A549 (cell line): ENCODE results near the gene TNIP2. TPM values are rescaled to one million over a fixed set of nuclear protein-coding genes. Genes with fewer than 3 reads are reported as not detected.

Source experiments
- ATAC-seq, 2 experiments: fragments of 200-7000 bp in 1 of 2; fragments of >200 bp in 1 of 2; cut with Nextera tagmentation in 1 of 2; cut with Tn5 transposase in 1 of 2; 3 replicates each; pipeline versions ENCODE4 v1.8.0 to v1.9.1; 2018 to 2020; ENCODE audit warnings: mild to moderate bottlenecking in 1 of 2, moderate library complexity in 1 of 2
- CTCF ChIA-PET: fragments of 300-600 bp; sonication (Branson Sonifier 250); formaldehyde crosslinking; extraction: SDS; loops from one replicate; lab custom pipeline; 2021; ENCODE audit warnings: antibody characterized with exemption, inconsistent platforms; lab: Yijun Ruan, JAX
- POLR2A ChIA-PET: fragments of 350-600 bp; formaldehyde crosslinking; extraction: SDS; loops from one replicate; lab custom pipeline; 2021; ENCODE audit warnings: antibody characterized with exemption, inconsistent platforms; lab: Yijun Ruan, JAX
- DNase-seq, 2 experiments: peaks; one replicate each; pipeline versions ENCODE4 v3.0.0 to v3.0.0-alpha.2; 2011 to 2016; ENCODE audit warnings: low read depth in 1 of 2, low spot score in 1 of 2
- FAIRE-seq: peaks from 2 replicates; lab custom pipeline; 2011; peaks lifted over from hg19 to GRCh38; lab: Jason Lieb, UNC
- H3K27ac ChIP-seq, 2 experiments: fragments of >200 bp; sonication (Bioruptor Twin); formaldehyde crosslinking; 3 replicates each; pipeline ENCODE4 v1.5.1; 2016 to 2017
- H3K4me1 ChIP-seq: fragments of >200 bp; sonication (Bioruptor Twin); formaldehyde crosslinking; 3 replicates; pipeline ENCODE4 v1.6.1; 2016
- H3K4me2 ChIP-seq: fragments of >200 bp; sonication (Bioruptor Twin); formaldehyde crosslinking; 3 replicates; pipeline ENCODE4 v1.6.1; 2016
- H3K4me3 ChIP-seq: fragments of >200 bp; sonication (Bioruptor Twin); formaldehyde crosslinking; 3 replicates; pipeline ENCODE4 v1.5.1; 2016
- H3K9me3 ChIP-seq: fragments of >200 bp; sonication (Bioruptor Twin); formaldehyde crosslinking; 3 replicates; pipeline ENCODE4 v1.6.1; 2016
- CBX2 ChIP-seq: fragments of 200-600 bp; sonication (generic); IDR thresholded peaks from 2 replicates; pipeline ENCODE4 v1.6.1; 2016; ENCODE audit warnings: low read depth, mild to moderate bottlenecking, borderline replicate concordance
- CHD2 ChIP-seq: fragments of 150-350 bp; IDR thresholded peaks from 2 replicates; pipeline ENCODE4 v1.6.1; 2014; ENCODE audit warnings: low read length; ENCODE audit not compliant: partially characterized antibody
- FOSB ChIP-seq: fragments of 250-450 bp; sonication (Bioruptor Pico); IDR thresholded peaks from 2 replicates; pipeline ENCODE4 v1.5.0; 2020; ENCODE audit warnings: mild to moderate bottlenecking, moderate library complexity
- FOSL2 ChIP-seq, 2 experiments: fragments of 450-650 bp in 1 of 2; fragments of >200 bp in 1 of 2; sonication (Bioruptor Twin) in 1 of 2; formaldehyde crosslinking; IDR thresholded peaks; 2 replicates each; pipeline versions ENCODE4 v1.5.0 to v1.6.1; 2016 to 2020; ENCODE audit warnings: mild to moderate bottlenecking in 1 of 2, moderate library complexity in 1 of 2
- FOXS1 ChIP-seq: fragments of 250-450 bp; sonication (Bioruptor Pico); IDR thresholded peaks from 2 replicates; pipeline ENCODE4 v1.5.0; 2020; ENCODE audit warnings: mild to moderate bottlenecking, moderate library complexity
- HEYL ChIP-seq: fragments of 250-450 bp; sonication (Bioruptor Pico); IDR thresholded peaks from 2 replicates; pipeline ENCODE4 v1.8.0; 2021; ENCODE audit warnings: mild to moderate bottlenecking, moderate library complexity
- HOXB13 ChIP-seq: fragments of 250-450 bp; sonication (Bioruptor Pico); IDR thresholded peaks from 2 replicates; pipeline ENCODE4 v1.5.0; 2020; ENCODE audit warnings: low read depth, mild to moderate bottlenecking, moderate library complexity
- JUNB ChIP-seq: fragments of >200 bp; sonication (Bioruptor Twin); formaldehyde crosslinking; IDR thresholded peaks from 2 replicates; pipeline ENCODE4 v1.6.1; 2016
- KDM5A ChIP-seq: fragments of 200-600 bp; sonication (generic); IDR thresholded peaks from 2 replicates; pipeline ENCODE4 v1.6.1; 2016; ENCODE audit warnings: antibody characterized with exemption, mild to moderate bottlenecking
- MAX ChIP-seq: IDR thresholded peaks from 2 replicates; pipeline ENCODE4 v1.6.1; 2012
- MAZ ChIP-seq: fragments of 150-350 bp; IDR thresholded peaks from 2 replicates; pipeline ENCODE4 v1.6.1; 2014; ENCODE audit warnings: antibody characterized with exemption, low read depth, low read length, borderline replicate concordance
- NFE2L2 ChIP-seq: fragments of 150-350 bp; conservative IDR thresholded peaks from 2 replicates; pipeline ENCODE4 v1.6.1; 2014; ENCODE audit warnings: low read length
- NPAS2 ChIP-seq: fragments of 250-450 bp; sonication (Bioruptor Pico); IDR thresholded peaks from 2 replicates; pipeline ENCODE4 v1.8.0; 2022; ENCODE audit warnings: mild to moderate bottlenecking, moderate library complexity, borderline replicate concordance
- NR3C1 ChIP-seq: fragments of >200 bp; sonication (Bioruptor Twin); formaldehyde crosslinking; IDR thresholded peaks from 3 replicates; pipeline ENCODE4 v1.6.1; 2017
- PHF8 ChIP-seq: fragments of 200-600 bp; sonication (generic); IDR thresholded peaks from 2 replicates; pipeline ENCODE4 v1.6.1; 2016; ENCODE audit warnings: low read depth, mild to moderate bottlenecking, antibody characterized with exemption, moderate library complexity, borderline replicate concordance
- POLR2AphosphoS2 ChIP-seq: conservative IDR thresholded peaks from 2 replicates; pipeline ENCODE4 v1.6.1; 2012; ENCODE audit warnings: low read length, improper control_type of control experiment, inconsistent platforms
- RAD21 ChIP-seq, 2 experiments: fragments of >200 bp in 1 of 2; sonication (Bioruptor Twin) in 1 of 2; formaldehyde crosslinking in 1 of 2; IDR thresholded peaks in 1 of 2; conservative IDR thresholded peaks in 1 of 2; 2 replicates in 1 of 2; 3 replicates in 1 of 2; pipeline ENCODE4 v1.6.1; 2012 to 2018; ENCODE audit warnings: inconsistent platforms in 1 of 2
- RARB ChIP-seq: fragments of 250-450 bp; sonication (Bioruptor Pico); IDR thresholded peaks from 2 replicates; pipeline ENCODE4 v1.8.0; 2021; ENCODE audit warnings: mild to moderate bottlenecking, moderate library complexity
- RCOR1 ChIP-seq: fragments of 150-350 bp; IDR thresholded peaks from 2 replicates; pipeline ENCODE4 v1.6.1; 2014; ENCODE audit warnings: antibody characterized with exemption, low read length, low read depth
- REST ChIP-seq: fragments of 200-600 bp; sonication (generic); IDR thresholded peaks from 2 replicates; pipeline ENCODE4 v1.6.1; 2016; ENCODE audit warnings: antibody characterized with exemption, mild to moderate bottlenecking, moderate library complexity
- RNF2 ChIP-seq: fragments of 200-600 bp; sonication (generic); IDR thresholded peaks from 2 replicates; pipeline ENCODE4 v1.6.1; 2016; ENCODE audit warnings: low read depth, mild to moderate bottlenecking, antibody characterized with exemption, moderate library complexity, borderline replicate concordance
- USF2 ChIP-seq: fragments of 450-650 bp; IDR thresholded peaks from 2 replicates; pipeline ENCODE4 v1.6.1; 2014; ENCODE audit warnings: antibody characterized with exemption
- WGBS: methylation state at CpG from one replicate; pipeline ENCODE4 v1.1.6; 2017; ENCODE audit errors: missing lambda C conversion rate; 5-methylcytosine and 5-hydroxymethylcytosine counted together
- polyA plus RNA-seq, 4 experiments: library from polyadenylated mRNA; depleted of rRNA in 3 of 4; stranded (reverse); fragments of >200 nt; fragmentation: RNase III in 1 of 4; extraction: RNeasy Plus Mini Kit Qiagen cat#74134 plus additional on column Dnase treatment in 1 of 4; gene quantifications; 2 replicates in 3 of 4; 3 replicates in 1 of 4; pipeline ENCODE4 v1.2.3, GENCODE V29; 2011 to 2017
- TF ChIP-seq, protein P1 (sequence below): fragments of >200 bp; sonication (Bioruptor Twin); formaldehyde crosslinking; IDR thresholded peaks from 3 replicates; pipeline ENCODE4 v1.5.1; 2016
- TF ChIP-seq, protein P2 (sequence below): fragments of >200 bp; sonication (Bioruptor Twin); formaldehyde crosslinking; IDR thresholded peaks from 2 replicates; pipeline ENCODE4 v1.6.1; 2016

The TNIP2 gene
- polyA plus RNA-seq, 2 of the 4 experiments (the other 2 are of a cell fraction): 20.0 to 27.9 TPM

DNA sequence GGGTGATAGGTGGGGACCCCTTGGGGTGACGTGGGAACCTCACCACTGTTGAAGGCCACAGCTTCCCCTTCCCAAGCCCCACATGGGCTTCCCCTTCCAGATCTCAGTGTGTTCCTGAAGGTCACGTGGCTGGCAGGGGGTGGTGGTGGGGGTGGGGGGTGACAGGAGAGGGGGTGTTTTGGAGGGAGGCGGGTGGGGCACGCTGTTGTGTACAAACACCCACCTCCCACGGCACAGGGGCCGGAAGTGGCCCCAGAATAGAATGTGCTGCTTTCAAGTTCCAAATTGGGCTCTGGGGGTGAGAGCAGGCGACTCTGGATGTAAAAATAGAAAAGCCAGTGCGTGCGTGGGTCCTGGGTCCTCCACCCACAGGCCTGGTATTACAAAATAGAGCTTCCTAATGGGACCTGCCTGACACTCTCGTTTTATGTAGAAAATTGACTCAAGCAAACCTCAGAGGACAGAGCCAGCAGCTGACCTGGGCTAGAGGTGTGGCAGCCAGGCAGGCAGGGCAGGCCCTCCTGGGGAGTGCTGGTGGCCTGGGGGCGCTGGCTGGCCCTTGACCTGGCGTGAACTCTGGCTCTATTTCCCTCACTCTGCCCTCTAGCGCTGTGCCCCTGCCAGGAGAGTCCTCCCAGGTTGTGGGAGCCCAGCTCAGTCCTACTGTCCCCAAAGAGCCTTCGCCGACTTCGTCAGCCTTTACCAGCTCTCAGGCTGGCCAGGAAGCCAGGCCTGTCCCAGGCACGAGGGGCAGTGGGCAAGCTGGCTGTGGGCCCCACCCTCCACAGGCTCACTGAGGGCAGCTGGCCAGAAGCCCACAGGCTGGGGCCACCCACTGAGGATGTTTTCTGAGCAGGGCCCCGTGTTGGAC is 31.3 kb upstream of the TNIP2 start:
- ChIA-PET CTCF (interaction anchor here (0.7 kb wide), 1 partner anchor 24 kb away, joined by 3 read pairs; no protein-coding TSS in a partner anchor), POLR2A (no interaction called here)
- Histone ChIP-seq H3K4me1 (0 out of 3 replicates have a peak, but pooled peaks cover 3% of the 10 kb centered on the region), H3K27ac (peak overlapping the region in 1 of 2 experiments; percentile 45; a peak in 1 of 6 replicates), H3K9me3 (no peaks in the 10 kb centered on the region), H3K4me2 (no peak overlapping the region), H3K4me3 (no peak overlapping the region)
- ATAC-seq: 0 out of 6 replicates have a peak, but pooled peaks of 1 of the 2 experiments have one; percentile 7
- no peak for DNase-seq
- TF ChIP-seq, protein P1, sequence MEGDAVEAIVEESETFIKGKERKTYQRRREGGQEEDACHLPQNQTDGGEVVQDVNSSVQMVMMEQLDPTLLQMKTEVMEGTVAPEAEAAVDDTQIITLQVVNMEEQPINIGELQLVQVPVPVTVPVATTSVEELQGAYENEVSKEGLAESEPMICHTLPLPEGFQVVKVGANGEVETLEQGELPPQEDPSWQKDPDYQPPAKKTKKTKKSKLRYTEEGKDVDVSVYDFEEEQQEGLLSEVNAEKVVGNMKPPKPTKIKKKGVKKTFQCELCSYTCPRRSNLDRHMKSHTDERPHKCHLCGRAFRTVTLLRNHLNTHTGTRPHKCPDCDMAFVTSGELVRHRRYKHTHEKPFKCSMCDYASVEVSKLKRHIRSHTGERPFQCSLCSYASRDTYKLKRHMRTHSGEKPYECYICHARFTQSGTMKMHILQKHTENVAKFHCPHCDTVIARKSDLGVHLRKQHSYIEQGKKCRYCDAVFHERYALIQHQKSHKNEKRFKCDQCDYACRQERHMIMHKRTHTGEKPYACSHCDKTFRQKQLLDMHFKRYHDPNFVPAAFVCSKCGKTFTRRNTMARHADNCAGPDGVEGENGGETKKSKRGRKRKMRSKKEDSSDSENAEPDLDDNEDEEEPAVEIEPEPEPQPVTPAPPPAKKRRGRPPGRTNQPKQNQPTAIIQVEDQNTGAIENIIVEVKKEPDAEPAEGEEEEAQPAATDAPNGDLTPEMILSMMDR: no peak
- TF ChIP-seq NFE2L2: no peak
- TF ChIP-seq PHF8: no peak
- no peak for TF ChIP-seq FOSB (CRISPR knock-in tag)
- no peak for TF ChIP-seq HEYL
- no peak for TF ChIP-seq FOSL2 (IDR thresholded peaks at IDR 0.05)
- TF ChIP-seq FOSL2 (CRISPR knock-in tag; IDR thresholded peaks at IDR 0.05): no peak
- TF ChIP-seq POLR2AphosphoS2: no peak
- TF ChIP-seq RARB (CRISPR knock-in tag): no peak
- no peak for FAIRE-seq
- 58% methylated on average over 8 of the region's 18 CpGs for WGBS

GRCh38 chr4:2786794-2787229 is 30.7 kb upstream of the TNIP2 start:
- ATAC-seq (no peak), DNase-seq (no peak), FAIRE-seq (no peak)
- ChIA-PET POLR2A (no interaction called here), CTCF (interaction anchor here (0.6 to 1.0 kb wide), 2 partner anchors 11 to 23 kb away, joined by 3 to 4 read pairs; no protein-coding TSS in a partner anchor)
- WGBS: 78% methylated on average over 6 of the region's 9 CpGs
- Histone ChIP-seq H3K4me3 (no peak overlapping the region), H3K4me1 (0 out of 3 replicates have a peak, but pooled peaks cover 3% of the 10 kb centered on the region), H3K4me2 (no peak overlapping the region), H3K9me3 (no peaks in the 10 kb centered on the region), H3K27ac (no peak overlapping the region)
- no peak for TF ChIP-seq KDM5A
- TF ChIP-seq CBX2: no peak
- no peak for TF ChIP-seq USF2
- no peak for TF ChIP-seq MAX
- no peak for TF ChIP-seq FOXS1
- no peak for TF ChIP-seq RCOR1
- no peak for TF ChIP-seq HOXB13 (CRISPR knock-in tag)
- TF ChIP-seq JUNB: no peak
- TF ChIP-seq NPAS2 (CRISPR knock-in tag): no peak
- TF ChIP-seq RNF2: no peak
- no peak for TF ChIP-seq CHD2
- TF ChIP-seq, protein P2, sequence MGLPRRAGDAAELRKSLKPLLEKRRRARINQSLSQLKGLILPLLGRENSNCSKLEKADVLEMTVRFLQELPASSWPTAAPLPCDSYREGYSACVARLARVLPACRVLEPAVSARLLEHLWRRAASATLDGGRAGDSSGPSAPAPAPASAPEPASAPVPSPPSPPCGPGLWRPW: no peak
- TF ChIP-seq RAD21 (conservative IDR thresholded peaks at IDR 0.05 in 1 of 2, IDR thresholded peaks at IDR 0.05 in 1 of 2): no peak
- TF ChIP-seq MAZ: no peak
- TF ChIP-seq NR3C1: no peak
- TF ChIP-seq REST: no peak
- TF ChIP-seq FOSL2 (IDR thresholded peaks at IDR 0.05): no peak
- no peak for TF ChIP-seq FOSL2 (CRISPR knock-in tag; IDR thresholded peaks at IDR 0.05)
